ENCODE results near the gene EAF1. TPM values are rescaled to one million over a fixed set of nuclear protein-coding genes. Genes with fewer than 3 reads are reported as not detected.

Gene EAF1
- total RNA-seq, 1 experiment from 2014 or later: 23.9 TPM

DNA sequence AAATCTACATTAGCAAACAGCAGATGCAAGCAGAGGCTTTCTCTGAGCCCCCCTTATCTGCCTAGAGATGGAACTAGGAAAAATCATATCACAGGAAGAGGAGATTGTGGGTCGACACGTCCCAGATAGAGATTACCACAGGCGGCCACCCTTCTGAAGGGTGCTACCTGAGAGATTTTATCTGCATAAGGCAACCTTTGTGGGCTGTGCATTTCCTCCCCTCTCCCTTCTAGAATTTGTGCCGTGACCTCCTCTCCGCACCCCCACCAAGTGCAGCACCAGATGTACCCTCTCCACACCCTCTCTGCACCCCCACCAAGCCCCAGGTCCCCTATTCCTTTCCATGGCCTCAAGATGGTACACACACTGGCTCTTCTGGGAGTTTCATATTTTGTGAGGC is 27.4 kb upstream of the EAF1 start:
- Mint-ChIP-seq H3K9me3 (ENCODE audit: low read depth, unreplicated experiment) (no peaks in the 10 kb centered on the region), H3K4me3 (ENCODE audit: low read depth, unreplicated experiment) (no peak overlapping the region), H3K36me3 (ENCODE audit: insufficient read depth, unreplicated experiment) (peaks cover 5% of the 10 kb centered on the region), H3K4me1 (ENCODE audit: low read depth, unreplicated experiment) (no peaks in the 10 kb centered on the region), H3K27ac (ENCODE audit: unreplicated experiment) (no peak overlapping the region), H3K27me3 (ENCODE audit: unreplicated experiment) (no peaks in the 10 kb centered on the region)
- no peak for DNase-seq
- intact Hi-C loops (cut with micrococcal nuclease; ENCODE audit: unreplicated experiment): no loop called here
- CTCF ChIA-PET: no interaction called here
- no peak for TF ChIP-seq CTCF (IDR thresholded peaks at IDR 0.05; ENCODE audit: unreplicated experiment)
- BruUV-seq (replicated peaks): no TSS peak

- no peak for TF ChIP-seq CTCF (IDR thresholded peaks at IDR 0.05; ENCODE audit: unreplicated experiment)
- Mint-ChIP-seq H3K4me1 (ENCODE audit: low read depth, unreplicated experiment) (no peaks in the 10 kb centered on the region), H3K9me3 (ENCODE audit: low read depth, unreplicated experiment) (no peaks in the 10 kb centered on the region), H3K27ac (ENCODE audit: unreplicated experiment) (no peak overlapping the region), H3K36me3 (ENCODE audit: insufficient read depth, unreplicated experiment) (no peaks in the 10 kb centered on the region), H3K27me3 (ENCODE audit: unreplicated experiment) (no peaks in the 10 kb centered on the region), H3K4me3 (ENCODE audit: low read depth, unreplicated experiment) (no peak overlapping the region)
- no TSS peak for BruUV-seq (replicated peaks)
- intact Hi-C loops (cut with micrococcal nuclease; ENCODE audit: unreplicated experiment): no loop called here
- CTCF ChIA-PET: no interaction called here
- no peak for DNase-seq
Measured at GRCh38 chr3:15401936-15402335, 25.5 kb upstream of the EAF1 start.

GRCh38 chr3:15403495-15403894 is 23.9 kb upstream of the EAF1 start:
- Mint-ChIP-seq H3K9me3 (ENCODE audit: low read depth, unreplicated experiment) (no peaks in the 10 kb centered on the region), H3K27ac (ENCODE audit: unreplicated experiment) (no peak overlapping the region), H3K4me3 (ENCODE audit: low read depth, unreplicated experiment) (no peak overlapping the region), H3K4me1 (ENCODE audit: low read depth, unreplicated experiment) (no peaks in the 10 kb centered on the region), H3K27me3 (ENCODE audit: unreplicated experiment) (no peaks in the 10 kb centered on the region), H3K36me3 (ENCODE audit: insufficient read depth, unreplicated experiment) (no peaks in the 10 kb centered on the region)
- no peak for TF ChIP-seq CTCF (IDR thresholded peaks at IDR 0.05; ENCODE audit: unreplicated experiment)
- intact Hi-C loops (cut with micrococcal nuclease; ENCODE audit: unreplicated experiment): no loop called here
- no TSS peak for BruUV-seq (replicated peaks)
- CTCF ChIA-PET: no interaction called here
- no peak for DNase-seq

- H3K4me1 Mint-ChIP-seq (ENCODE audit: low read depth, unreplicated experiment): no peaks in the 10 kb centered on the region
- no TSS peak for BruUV-seq (replicated peaks)
Measured at GRCh38 chr3:15403965-15404364, 23.4 kb upstream of the EAF1 start.

More at GRCh38 chr3:15403965-15404364, 23.4 kb upstream of the EAF1 start:
- Mint-ChIP-seq H3K9me3 (ENCODE audit: low read depth, unreplicated experiment) (no peaks in the 10 kb centered on the region), H3K4me3 (ENCODE audit: low read depth, unreplicated experiment) (no peak overlapping the region), H3K27me3 (ENCODE audit: unreplicated experiment) (no peaks in the 10 kb centered on the region), H3K27ac (ENCODE audit: unreplicated experiment) (no peak overlapping the region), H3K36me3 (ENCODE audit: insufficient read depth, unreplicated experiment) (no peaks in the 10 kb centered on the region)
- TF ChIP-seq CTCF (IDR thresholded peaks at IDR 0.05; ENCODE audit: unreplicated experiment): no peak
- CTCF ChIA-PET: no interaction called here
- no peak for DNase-seq
- intact Hi-C loops (cut with micrococcal nuclease; ENCODE audit: unreplicated experiment): loop anchor here (2.0 kb wide), 2 partner anchors 135 to 295 kb away; no protein-coding TSS in a partner anchor
